ENCODE data around the gene CSPG5.

GRCh38 chr3:47603332-47603731 lies 24.7 kb upstream of the CSPG5 start:
- TF ChIP-seq POLR2A (IDR thresholded peaks at IDR 0.05; ENCODE audit: low read depth, low read length) (no peak), TAF1 (IDR thresholded peaks at IDR 0.05; ENCODE audit: borderline replicate concordance, low read depth, low read length) (no peak), POLR2AphosphoS5 (IDR thresholded peaks at IDR 0.05; ENCODE audit: low read depth, low read length) (no peak)
